Measurements from ENCODE around the gene QSOX1.

Gene QSOX1

GRCh38 chr1:180181996-180182642, 27.4 kb downstream of the QSOX1 start:
- ATAC-seq (replicated peaks) (no peak), DNase-seq (no peak)
- Mint-ChIP-seq H3K4me3 (no peak overlapping the region), H3K36me3 (ENCODE audit: insufficient read depth) (peaks cover 9% of the 10 kb centered on the region), H3K27ac (peak overlapping the region in 1 of 2 donors; percentile 57), H3K4me1 (ENCODE audit: low read depth in 2 of 2) (peaks cover 0 to 7% of the 10 kb centered on the region in 2 donors), H3K9me3 (no peaks in the 10 kb centered on the region), H3K27me3 (no peaks in the 10 kb centered on the region)

GRCh38 chr1:180182643-180183311, 28.1 kb downstream of the QSOX1 start:
- H3K27ac Mint-ChIP-seq: peak overlapping the region in 1 of 2 donors; percentile 57
- ATAC-seq (replicated peaks): no peak
- H3K9me3 Mint-ChIP-seq: no peaks in the 10 kb centered on the region
- H3K4me1 Mint-ChIP-seq (ENCODE audit: low read depth in 2 of 2): peaks cover 0 to 7% of the 10 kb centered on the region in 2 donors
- peaks cover 9% of the 10 kb centered on the region for H3K36me3 Mint-ChIP-seq (ENCODE audit: insufficient read depth)
- no peak for DNase-seq
- no peak overlapping the region for H3K4me3 Mint-ChIP-seq
- no peaks in the 10 kb centered on the region for H3K27me3 Mint-ChIP-seq

GRCh38 chr1:180183426-180183825, 28.8 kb downstream of the QSOX1 start:
- Mint-ChIP-seq H3K36me3 (ENCODE audit: insufficient read depth) (peaks cover 9% of the 10 kb centered on the region), H3K9me3 (no peaks in the 10 kb centered on the region), H3K4me1 (ENCODE audit: low read depth in 2 of 2) (peaks cover 0 to 6% of the 10 kb centered on the region in 2 donors), H3K4me3 (no peak overlapping the region), H3K27me3 (no peaks in the 10 kb centered on the region), H3K27ac (peak overlapping the region in 1 of 2 donors; percentile 57)
- no peak for DNase-seq
- no peak for ATAC-seq (replicated peaks)

DNA sequence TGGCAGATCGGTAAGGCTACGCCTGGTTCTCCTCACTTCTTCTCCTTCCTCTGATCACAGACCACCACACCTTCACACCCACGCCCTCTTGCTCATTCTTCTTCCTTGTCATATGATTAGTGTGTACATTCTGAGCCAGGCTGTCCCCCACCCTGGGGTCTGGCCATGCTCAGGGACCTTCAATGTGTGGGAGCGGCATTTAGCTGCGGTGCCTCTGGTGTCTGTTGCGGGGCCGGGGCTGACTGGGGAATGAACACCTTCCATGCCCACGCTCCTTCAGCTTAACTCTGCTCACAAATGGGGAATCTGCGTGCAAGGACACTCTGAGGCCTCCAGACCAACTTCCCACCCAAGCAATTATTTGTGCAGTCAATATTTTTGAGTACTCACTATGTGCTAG, 29.4 kb downstream of the QSOX1 start:
- no peaks in the 10 kb centered on the region for H3K27me3 Mint-ChIP-seq
- H3K27ac Mint-ChIP-seq: no peak overlapping the region
- peaks cover 9% of the 10 kb centered on the region for H3K36me3 Mint-ChIP-seq (ENCODE audit: insufficient read depth)
- H3K4me1 Mint-ChIP-seq (ENCODE audit: low read depth in 2 of 2): no peaks in the 10 kb centered on the region
- ATAC-seq (replicated peaks) (no peak), DNase-seq (no peak)
- no peaks in the 10 kb centered on the region for H3K9me3 Mint-ChIP-seq
- H3K4me3 Mint-ChIP-seq: no peak overlapping the region

DNA sequence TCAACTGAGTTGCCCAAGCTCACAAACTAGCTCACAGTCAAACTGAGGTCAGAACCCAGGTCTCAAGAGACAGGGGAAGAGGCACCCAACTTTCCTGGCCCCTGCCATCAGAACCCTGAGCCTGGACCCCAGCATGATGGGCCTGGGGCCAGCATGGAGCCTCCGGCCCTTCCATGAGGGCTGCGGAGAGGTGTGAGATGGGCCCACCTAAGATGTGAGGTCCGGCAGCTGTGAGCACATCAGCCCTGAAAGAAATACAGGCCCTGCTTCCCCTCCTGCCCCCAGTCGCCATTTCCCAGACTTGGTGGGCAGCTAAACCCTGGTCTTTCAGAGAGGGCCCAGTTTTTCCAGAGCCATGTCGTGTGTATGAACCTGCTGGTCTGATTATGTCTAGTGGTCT, 30.6 kb downstream of the QSOX1 start:
- no peaks in the 10 kb centered on the region for H3K27me3 Mint-ChIP-seq

DNA sequence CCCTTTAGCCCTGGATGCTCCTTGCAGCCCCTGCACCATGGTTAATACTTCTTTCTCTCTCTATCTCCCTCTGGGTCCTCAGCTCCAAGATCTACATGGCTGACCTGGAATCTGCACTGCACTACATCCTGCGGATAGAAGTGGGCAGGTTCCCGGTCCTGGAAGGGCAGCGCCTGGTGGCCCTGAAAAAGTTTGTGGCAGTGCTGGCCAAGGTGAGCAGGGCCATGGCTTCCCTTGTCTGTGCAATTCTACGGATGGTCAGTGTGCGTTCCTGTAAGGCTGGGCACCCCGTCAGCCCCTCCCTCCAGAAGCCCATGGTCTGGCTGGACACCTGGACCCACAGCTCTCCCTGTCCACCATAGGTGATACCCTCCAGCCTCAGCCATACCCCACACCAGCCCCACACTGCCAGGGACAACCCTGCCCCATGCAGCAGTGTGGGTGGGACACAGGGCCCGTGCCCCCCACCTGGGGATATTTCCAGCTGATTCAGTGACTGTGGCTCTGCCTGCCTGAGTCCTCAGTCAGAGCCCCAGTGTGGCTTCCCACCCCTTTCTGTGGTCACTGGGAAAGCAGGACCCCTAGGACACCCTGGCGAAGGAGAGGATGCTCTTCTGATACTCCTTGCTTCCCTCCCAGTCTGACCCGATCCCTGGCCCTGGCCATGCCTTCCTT, 31.4 kb downstream of the QSOX1 start:
- Mint-ChIP-seq H3K27ac (no peak overlapping the region), H3K4me3 (no peak overlapping the region), H3K9me3 (no peaks in the 10 kb centered on the region), H3K36me3 (ENCODE audit: insufficient read depth) (peaks cover 13% of the 10 kb centered on the region), H3K4me1 (ENCODE audit: low read depth in 2 of 2) (peaks cover 13 to 14% of the 10 kb centered on the region in 2 donors), H3K27me3 (no peaks in the 10 kb centered on the region)
- no peak for ATAC-seq (replicated peaks)
- DNase-seq: no peak

More for the DNA sequence above, 30.6 kb downstream of the QSOX1 start:
- Mint-ChIP-seq H3K4me3 (no peak overlapping the region), H3K27ac (no peak overlapping the region), H3K36me3 (ENCODE audit: insufficient read depth) (peaks cover 9% of the 10 kb centered on the region), H3K4me1 (ENCODE audit: low read depth in 2 of 2) (peaks cover 7 to 9% of the 10 kb centered on the region in 2 donors), H3K9me3 (no peaks in the 10 kb centered on the region)
- DNase-seq (no peak), ATAC-seq (replicated peaks) (no peak)

- no peak overlapping the region for H3K4me3 Mint-ChIP-seq
- H3K27me3 Mint-ChIP-seq: no peaks in the 10 kb centered on the region
- H3K9me3 Mint-ChIP-seq: no peaks in the 10 kb centered on the region
- no peak for ATAC-seq (replicated peaks)
- peak overlapping the region in 1 of 2 donors; percentile 33 for H3K27ac Mint-ChIP-seq
- peaks cover 13% of the 10 kb centered on the region for H3K36me3 Mint-ChIP-seq (ENCODE audit: insufficient read depth)
- peaks cover 19 to 21% of the 10 kb centered on the region in 2 donors for H3K4me1 Mint-ChIP-seq (ENCODE audit: low read depth in 2 of 2)
- DNase-seq: no peak
Observed at GRCh38 chr1:180186831-180187230, 32.2 kb downstream of the QSOX1 start.

GRCh38 chr1:180187626-180188025, 33.0 kb downstream of the QSOX1 start:
- Mint-ChIP-seq H3K36me3 (ENCODE audit: insufficient read depth) (peaks cover 9% of the 10 kb centered on the region), H3K4me3 (no peak overlapping the region), H3K9me3 (no peaks in the 10 kb centered on the region), H3K27ac (peak overlapping the region in 1 of 2 donors; percentile 33), H3K27me3 (no peaks in the 10 kb centered on the region), H3K4me1 (ENCODE audit: low read depth in 2 of 2) (peaks cover 27 to 29% of the 10 kb centered on the region in 2 donors)
- ATAC-seq (replicated peaks): no peak
- DNase-seq: no peak

- Mint-ChIP-seq H3K27me3 (no peaks in the 10 kb centered on the region), H3K27ac (no peak overlapping the region), H3K9me3 (no peaks in the 10 kb centered on the region), H3K36me3 (ENCODE audit: insufficient read depth) (peaks cover 11% of the 10 kb centered on the region), H3K4me3 (no peak overlapping the region), H3K4me1 (ENCODE audit: low read depth in 2 of 2) (peaks cover 32 to 34% of the 10 kb centered on the region in 2 donors)
- ATAC-seq (replicated peaks) (no peak), DNase-seq (no peak)
Observed at GRCh38 chr1:180188091-180188506, 33.4 kb downstream of the QSOX1 start.

DNA sequence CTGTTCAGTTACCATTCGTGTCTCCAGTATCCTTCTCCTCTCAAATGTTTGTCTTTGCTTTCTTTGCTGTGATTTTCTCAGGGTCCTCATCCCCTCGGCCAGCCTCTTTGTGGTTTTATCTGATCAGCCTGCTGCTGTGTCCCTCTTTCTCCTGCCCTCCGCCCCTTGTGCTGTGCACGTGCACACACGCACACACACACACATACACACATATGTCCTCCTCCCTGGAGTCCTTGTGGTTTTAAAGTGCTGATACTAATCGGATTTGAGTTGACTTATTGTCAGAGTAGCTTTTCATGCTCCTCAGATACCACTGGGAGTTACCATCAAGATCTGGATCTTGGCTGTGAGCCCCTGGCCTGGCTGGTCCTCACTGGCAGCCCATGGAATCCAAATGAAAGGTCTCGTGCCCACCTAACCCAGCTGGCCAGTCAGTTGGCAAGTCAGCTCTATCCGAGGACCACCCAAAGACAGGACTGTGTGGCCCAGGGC, 34.1 kb downstream of the QSOX1 start:
- Mint-ChIP-seq H3K36me3 (ENCODE audit: insufficient read depth) (peaks cover 12% of the 10 kb centered on the region), H3K27ac (no peak overlapping the region), H3K9me3 (no peaks in the 10 kb centered on the region), H3K4me3 (no peak overlapping the region), H3K27me3 (no peaks in the 10 kb centered on the region), H3K4me1 (ENCODE audit: low read depth in 2 of 2) (peaks cover 34 to 39% of the 10 kb centered on the region in 2 donors)
- ATAC-seq (replicated peaks) (no peak), DNase-seq (no peak)

GRCh38 chr1:180190091-180190490, 35.4 kb downstream of the QSOX1 start:
- Mint-ChIP-seq H3K36me3 (ENCODE audit: insufficient read depth) (peaks cover 12% of the 10 kb centered on the region), H3K4me3 (peak overlapping the region; percentile 54 to 58), H3K4me1 (ENCODE audit: low read depth in 2 of 2) (peaks cover 34 to 39% of the 10 kb centered on the region in 2 donors), H3K9me3 (no peaks in the 10 kb centered on the region), H3K27ac (peak overlapping the region; percentile 47 to 65), H3K27me3 (no peaks in the 10 kb centered on the region)
- ATAC-seq (replicated peaks) (peak; percentile 78), DNase-seq (peak; percentile 20 to 24 (median 23))

- Mint-ChIP-seq H3K4me1 (ENCODE audit: low read depth in 2 of 2) (peaks cover 34 to 39% of the 10 kb centered on the region in 2 donors), H3K27ac (peak overlapping the region; percentile 47 to 65), H3K4me3 (peak overlapping the region; percentile 51 to 58), H3K9me3 (no peaks in the 10 kb centered on the region), H3K27me3 (no peaks in the 10 kb centered on the region), H3K36me3 (ENCODE audit: insufficient read depth) (peaks cover 12% of the 10 kb centered on the region)
- ATAC-seq (replicated peaks) (peak; percentile 65), DNase-seq (peak; percentile 28 to 32 (median 30))
Observed at GRCh38 chr1:180192172-180192571, 37.5 kb downstream of the QSOX1 start.

DNA sequence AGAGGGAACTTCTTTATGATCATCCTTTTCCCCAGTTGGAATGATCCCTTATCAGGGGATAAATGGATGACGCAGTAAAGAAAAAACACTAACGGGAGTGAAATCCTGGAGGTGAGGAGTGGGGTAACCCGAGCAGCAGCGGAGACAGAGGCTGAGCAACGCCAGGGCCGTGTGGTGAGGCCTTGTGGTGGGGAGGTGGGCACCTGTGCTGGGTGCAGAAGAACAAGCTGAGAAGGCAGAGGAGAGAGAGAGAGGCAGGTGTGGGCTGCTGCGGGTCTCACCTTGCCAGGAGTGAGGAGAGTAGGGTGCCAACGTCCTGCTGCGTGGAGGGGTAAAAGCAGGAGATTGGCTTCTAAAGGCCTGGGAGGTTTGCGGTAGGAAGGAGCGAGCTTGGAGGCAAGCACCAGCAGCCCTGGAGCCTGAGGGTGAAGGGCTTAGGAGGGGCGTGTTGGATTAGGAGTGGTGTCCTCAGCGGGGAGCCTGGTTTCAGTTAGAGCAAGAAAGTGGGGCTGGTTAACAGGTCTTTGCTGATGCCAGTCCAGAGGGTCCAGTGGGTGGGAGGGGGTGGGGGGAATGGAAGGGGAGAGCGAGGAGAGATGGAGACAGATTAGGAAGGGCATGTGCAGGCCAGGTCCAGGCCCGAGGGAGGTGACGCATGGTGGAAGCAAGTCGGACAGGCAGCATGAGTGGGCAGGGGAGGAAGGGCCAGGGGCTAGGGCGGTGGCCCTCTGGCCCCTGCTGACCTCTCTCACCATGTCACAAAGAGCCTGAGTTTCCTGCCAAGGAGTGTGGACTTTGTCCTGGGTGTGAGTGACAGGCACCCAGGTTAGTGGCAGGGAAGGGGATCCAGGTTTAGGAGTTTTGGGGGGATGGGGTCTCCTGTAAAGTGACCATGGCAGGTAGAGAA, 38.7 kb downstream of the QSOX1 start:
- Mint-ChIP-seq H3K36me3 (ENCODE audit: insufficient read depth) (peaks cover 12% of the 10 kb centered on the region), H3K9me3 (no peaks in the 10 kb centered on the region), H3K4me1 (ENCODE audit: low read depth in 2 of 2) (peaks cover 34 to 39% of the 10 kb centered on the region in 2 donors), H3K4me3 (peak overlapping the region in 1 of 2 donors; percentile 58), H3K27me3 (no peaks in the 10 kb centered on the region), H3K27ac (peak overlapping the region; percentile 47 to 69)
- DNase-seq (no peak), ATAC-seq (replicated peaks) (no peak)
